ENCODE measurements around the gene HYPK. TPM values are rescaled to one million over a fixed set of nuclear protein-coding genes. Genes with fewer than 3 reads are reported as not detected.

The HYPK gene
- total RNA-seq, 1 experiment from 2014 or later: 14.4 TPM

DNA sequence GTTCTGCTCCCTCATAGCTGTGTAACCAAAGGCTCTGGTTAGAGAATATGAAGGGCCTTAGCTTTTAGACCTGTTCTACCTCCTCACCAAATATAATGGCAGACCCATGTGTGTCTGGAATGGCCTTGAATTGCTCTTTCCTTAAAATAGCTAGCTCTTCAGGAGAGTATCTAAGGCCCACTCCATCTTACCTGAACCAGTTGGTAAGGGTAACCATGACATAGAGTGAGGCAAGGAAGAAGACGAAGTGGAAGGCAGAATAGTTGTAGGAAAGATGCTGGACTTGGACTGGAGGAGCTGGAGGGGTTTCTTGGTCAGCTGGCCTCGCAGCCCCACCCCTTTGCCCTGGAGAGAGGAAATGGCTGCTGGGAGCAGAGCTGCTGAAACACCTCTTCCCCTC, 5.2 kb upstream of the HYPK start:
- TF ChIP-seq, protein P1, sequence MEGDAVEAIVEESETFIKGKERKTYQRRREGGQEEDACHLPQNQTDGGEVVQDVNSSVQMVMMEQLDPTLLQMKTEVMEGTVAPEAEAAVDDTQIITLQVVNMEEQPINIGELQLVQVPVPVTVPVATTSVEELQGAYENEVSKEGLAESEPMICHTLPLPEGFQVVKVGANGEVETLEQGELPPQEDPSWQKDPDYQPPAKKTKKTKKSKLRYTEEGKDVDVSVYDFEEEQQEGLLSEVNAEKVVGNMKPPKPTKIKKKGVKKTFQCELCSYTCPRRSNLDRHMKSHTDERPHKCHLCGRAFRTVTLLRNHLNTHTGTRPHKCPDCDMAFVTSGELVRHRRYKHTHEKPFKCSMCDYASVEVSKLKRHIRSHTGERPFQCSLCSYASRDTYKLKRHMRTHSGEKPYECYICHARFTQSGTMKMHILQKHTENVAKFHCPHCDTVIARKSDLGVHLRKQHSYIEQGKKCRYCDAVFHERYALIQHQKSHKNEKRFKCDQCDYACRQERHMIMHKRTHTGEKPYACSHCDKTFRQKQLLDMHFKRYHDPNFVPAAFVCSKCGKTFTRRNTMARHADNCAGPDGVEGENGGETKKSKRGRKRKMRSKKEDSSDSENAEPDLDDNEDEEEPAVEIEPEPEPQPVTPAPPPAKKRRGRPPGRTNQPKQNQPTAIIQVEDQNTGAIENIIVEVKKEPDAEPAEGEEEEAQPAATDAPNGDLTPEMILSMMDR (conservative IDR thresholded peaks at IDR 0.05): no peak
- TF ChIP-seq EZH2 (IDR thresholded peaks at IDR 0.05; ENCODE audit: low read depth): no peak
- intact Hi-C loops (cut with micrococcal nuclease; ENCODE audit: unreplicated experiment): no loop called here
- no peak for DNase-seq
- ChIA-PET CTCF (no interaction called here), POLR2A (ENCODE audit: unreplicated experiment) (no interaction called here)
- H3K27ac ChIP-seq: no peak overlapping the region
- peaks cover 13% of the 10 kb centered on the region for H3K36me3 ChIP-seq (ENCODE audit: low read depth)
- no peaks in the 10 kb centered on the region for H3K9me3 ChIP-seq (ENCODE audit: insufficient read depth, low read depth)
- H3K27me3 ChIP-seq (ENCODE audit: insufficient read depth, low read depth): no peaks in the 10 kb centered on the region
- H3K4me1 ChIP-seq (replicated peaks; ENCODE audit: insufficient read depth): peaks cover 13% of the 10 kb centered on the region
- H4K20me1 ChIP-seq (ENCODE audit: insufficient read depth): no peaks in the 10 kb centered on the region
- H3K4me2 ChIP-seq: no peak overlapping the region
- peaks cover 32% of the 10 kb centered on the region; the same call in 1 of the 2 replicates for H3F3A ChIP-seq (ENCODE audit: insufficient read depth, low read depth)
- no TSS peak for BruUV-seq (replicated peaks)
- H3K9me2 ChIP-seq (ENCODE audit: insufficient read depth): no peaks in the 10 kb centered on the region
- peaks cover 32% of the 10 kb centered on the region for H3K79me2 ChIP-seq (ENCODE audit: low read depth)
- no peak overlapping the region for H3K4me3 ChIP-seq
- no peak overlapping the region for H2AFZ ChIP-seq

DNA sequence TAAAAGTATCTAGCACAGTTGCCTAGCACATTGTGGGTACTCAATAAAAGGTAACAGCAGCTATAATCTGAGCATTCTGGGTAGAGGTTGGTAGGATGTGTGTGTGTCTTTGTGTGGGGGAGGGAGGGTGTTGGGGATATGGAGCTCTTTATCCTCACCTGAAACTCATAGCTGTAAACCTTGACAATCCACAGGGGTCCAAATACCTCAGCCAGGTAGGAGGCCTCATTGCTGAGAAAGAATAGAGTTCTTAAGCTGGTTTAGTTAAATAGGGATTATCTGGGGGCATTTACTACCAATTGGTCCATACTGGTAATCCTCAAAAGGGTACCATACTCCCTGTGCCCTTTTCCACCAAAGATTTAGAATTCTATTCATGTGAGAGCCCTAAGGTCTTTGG, 4.4 kb upstream of the HYPK start:
- peaks cover 13% of the 10 kb centered on the region for H3K36me3 ChIP-seq (ENCODE audit: low read depth)
- no TSS peak for BruUV-seq (replicated peaks)
- no peak for DNase-seq
- intact Hi-C loops (cut with micrococcal nuclease; ENCODE audit: unreplicated experiment): no loop called here
- no peaks in the 10 kb centered on the region for H4K20me1 ChIP-seq (ENCODE audit: insufficient read depth)
- no peak overlapping the region for H3K4me3 ChIP-seq
- H3K79me2 ChIP-seq (ENCODE audit: low read depth): peaks cover 37% of the 10 kb centered on the region
- H2AFZ ChIP-seq: no peak overlapping the region
- ChIA-PET CTCF (no interaction called here), POLR2A (ENCODE audit: unreplicated experiment) (no interaction called here)
- TF ChIP-seq EZH2 (IDR thresholded peaks at IDR 0.05; ENCODE audit: low read depth): no peak
- TF ChIP-seq, protein P1 (conservative IDR thresholded peaks at IDR 0.05): no peak
- no peaks in the 10 kb centered on the region for H3K9me2 ChIP-seq (ENCODE audit: insufficient read depth)
- H3K27ac ChIP-seq: no peak overlapping the region
- H3K4me1 ChIP-seq (replicated peaks; ENCODE audit: insufficient read depth): peaks cover 13% of the 10 kb centered on the region
- no peaks in the 10 kb centered on the region for H3K9me3 ChIP-seq (ENCODE audit: insufficient read depth, low read depth)
- no peak overlapping the region for H3K4me2 ChIP-seq
- H3K27me3 ChIP-seq (ENCODE audit: insufficient read depth, low read depth): no peaks in the 10 kb centered on the region
- H3F3A ChIP-seq (ENCODE audit: insufficient read depth, low read depth): peaks cover 32% of the 10 kb centered on the region; the same call in 1 of the 2 replicates

DNA sequence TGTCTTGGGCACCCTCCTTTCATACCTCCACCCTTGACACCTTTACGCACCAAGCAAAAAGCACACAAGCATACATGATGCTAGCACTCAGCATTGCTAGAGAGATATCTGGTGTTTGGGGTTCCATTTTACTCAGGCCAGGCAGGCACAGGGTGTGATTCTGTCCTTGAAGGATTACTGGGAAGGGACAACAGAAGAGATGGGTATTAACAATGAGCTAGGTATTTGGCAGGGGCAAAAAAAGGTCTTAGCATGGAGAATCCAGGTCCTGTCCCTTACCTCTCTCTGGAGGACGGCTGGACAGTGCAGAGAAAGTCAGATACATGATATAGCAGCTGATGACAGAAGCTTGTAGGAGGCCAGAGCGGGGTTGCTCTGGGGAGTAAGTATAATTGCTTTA, 3.8 kb upstream of the HYPK start:
- H2AFZ ChIP-seq: no peak overlapping the region
- H3K4me2 ChIP-seq: no peak overlapping the region
- no peaks in the 10 kb centered on the region for H3K27me3 ChIP-seq (ENCODE audit: insufficient read depth, low read depth)
- intact Hi-C loops (cut with micrococcal nuclease; ENCODE audit: unreplicated experiment): no loop called here
- H3K36me3 ChIP-seq (ENCODE audit: low read depth): peaks cover 13% of the 10 kb centered on the region
- BruUV-seq (replicated peaks): no TSS peak
- ChIA-PET CTCF (no interaction called here), POLR2A (ENCODE audit: unreplicated experiment) (interaction anchor here (0.6 kb wide), 1 partner anchor 20 kb away, joined by 6 read pairs; the partner anchor contains the start of gene ELL3)
- H3K4me3 ChIP-seq: no peak overlapping the region
- H3K79me2 ChIP-seq (ENCODE audit: low read depth): peaks cover 43% of the 10 kb centered on the region
- H3K27ac ChIP-seq: no peak overlapping the region
- DNase-seq: no peak
- no peaks in the 10 kb centered on the region for H3K9me3 ChIP-seq (ENCODE audit: insufficient read depth, low read depth)
- no peak for TF ChIP-seq EZH2 (IDR thresholded peaks at IDR 0.05; ENCODE audit: low read depth)
- TF ChIP-seq, protein P1 (conservative IDR thresholded peaks at IDR 0.05): no peak
- H3K4me1 ChIP-seq (replicated peaks; ENCODE audit: insufficient read depth): peaks cover 17% of the 10 kb centered on the region
- peaks cover 32% of the 10 kb centered on the region; the same call in 1 of the 2 replicates for H3F3A ChIP-seq (ENCODE audit: insufficient read depth, low read depth)
- H3K9me2 ChIP-seq (ENCODE audit: insufficient read depth): no peaks in the 10 kb centered on the region
- no peaks in the 10 kb centered on the region for H4K20me1 ChIP-seq (ENCODE audit: insufficient read depth)
